AG04449 (cell line): ENCODE data around the gene STMN3.

Source experiments
- CTCF ChIA-PET: fragments of 350-600 bp; formaldehyde crosslinking; extraction: SDS; loops from one replicate; lab custom pipeline; 2021; ENCODE audit warnings: antibody characterized with exemption; lab: Yijun Ruan, JAX
- POLR2A ChIA-PET: fragments of 400-600, 350-600 bp; formaldehyde crosslinking; extraction: SDS; loops from one replicate; lab custom pipeline; 2020; ENCODE audit warnings: antibody characterized with exemption, inconsistent platforms; lab: Yijun Ruan, JAX
- DNase-seq: peaks from one replicate; pipeline ENCODE4 v3.0.0-alpha.2; 2010; ENCODE audit warnings: low read depth, low spot score
- H3K4me3 ChIP-seq: 2 replicates; pipeline ENCODE4 v1.5.1; 2011; ENCODE audit warnings: low read depth, mild to moderate bottlenecking, control low read depth, low read length
- TF ChIP-seq, protein P1 (sequence below): IDR thresholded peaks from one replicate; pipeline ENCODE4 v1.5.1; 2011; ENCODE audit warnings: mild to moderate bottlenecking, moderate library complexity, low read length, control low read depth, inconsistent platforms; ENCODE audit not compliant: insufficient read depth; ENCODE audit errors: missing control alignments

The STMN3 gene

DNA sequence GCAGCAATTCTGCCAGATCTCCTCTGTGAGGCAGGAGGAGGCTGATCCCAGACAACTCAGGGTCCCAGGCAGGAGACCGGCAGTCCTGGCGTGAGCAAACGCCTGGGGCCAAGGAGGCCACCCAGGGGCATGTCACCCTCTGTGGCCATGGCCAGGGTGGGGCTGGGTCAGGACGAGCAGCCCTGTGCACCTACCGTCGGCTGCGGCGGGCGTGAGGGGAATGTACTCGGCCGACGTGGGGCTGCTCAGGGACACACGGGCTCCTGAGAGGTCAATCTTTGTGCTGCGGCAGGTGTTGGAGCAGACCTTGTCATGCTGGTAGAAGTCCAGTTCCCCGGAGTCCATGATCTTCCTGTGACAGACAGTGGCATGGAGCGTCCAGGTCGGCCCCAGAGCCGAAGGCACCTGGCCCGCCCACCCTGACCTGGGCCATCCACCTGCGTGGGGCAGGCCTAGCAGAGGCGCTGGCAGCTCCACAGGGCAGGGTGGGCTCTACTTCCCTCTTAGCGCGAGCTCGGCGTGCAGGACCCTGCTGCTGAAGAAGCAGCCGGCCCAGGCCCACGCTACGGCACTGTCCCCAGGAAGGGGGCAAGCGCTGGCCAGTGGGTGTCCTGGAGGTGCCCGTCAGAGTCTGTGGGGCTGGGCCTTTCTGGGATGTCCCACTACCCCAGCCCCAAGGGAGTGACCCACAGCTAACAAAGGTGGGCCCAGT lies 57.7 kb downstream of the STMN3 start:
- POLR2A ChIA-PET, result no interaction called here
- TF ChIP-seq, protein P1, sequence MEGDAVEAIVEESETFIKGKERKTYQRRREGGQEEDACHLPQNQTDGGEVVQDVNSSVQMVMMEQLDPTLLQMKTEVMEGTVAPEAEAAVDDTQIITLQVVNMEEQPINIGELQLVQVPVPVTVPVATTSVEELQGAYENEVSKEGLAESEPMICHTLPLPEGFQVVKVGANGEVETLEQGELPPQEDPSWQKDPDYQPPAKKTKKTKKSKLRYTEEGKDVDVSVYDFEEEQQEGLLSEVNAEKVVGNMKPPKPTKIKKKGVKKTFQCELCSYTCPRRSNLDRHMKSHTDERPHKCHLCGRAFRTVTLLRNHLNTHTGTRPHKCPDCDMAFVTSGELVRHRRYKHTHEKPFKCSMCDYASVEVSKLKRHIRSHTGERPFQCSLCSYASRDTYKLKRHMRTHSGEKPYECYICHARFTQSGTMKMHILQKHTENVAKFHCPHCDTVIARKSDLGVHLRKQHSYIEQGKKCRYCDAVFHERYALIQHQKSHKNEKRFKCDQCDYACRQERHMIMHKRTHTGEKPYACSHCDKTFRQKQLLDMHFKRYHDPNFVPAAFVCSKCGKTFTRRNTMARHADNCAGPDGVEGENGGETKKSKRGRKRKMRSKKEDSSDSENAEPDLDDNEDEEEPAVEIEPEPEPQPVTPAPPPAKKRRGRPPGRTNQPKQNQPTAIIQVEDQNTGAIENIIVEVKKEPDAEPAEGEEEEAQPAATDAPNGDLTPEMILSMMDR, result no peak
- no peak overlapping the region for H3K4me3 ChIP-seq
- CTCF ChIA-PET, result no interaction called here
- DNase-seq, result no peak

- POLR2A ChIA-PET, result no interaction called here
- CTCF ChIA-PET, result no interaction called here
- DNase-seq, result no peak
- H3K4me3 ChIP-seq, result no peak overlapping the region
- TF ChIP-seq, protein P1, result no peak
These were observed 59.1 kb downstream of the STMN3 start for GRCh38 chr20:63594043-63594561.

- ChIA-PET CTCF (no interaction called here), POLR2A (no interaction called here)
- TF ChIP-seq, protein P1, result no peak
- no peak overlapping the region for H3K4me3 ChIP-seq
- no peak for DNase-seq
These were observed 60.6 kb downstream of the STMN3 start for GRCh38 chr20:63592661-63593060.

- ChIA-PET POLR2A (no interaction called here), CTCF (no interaction called here)
- TF ChIP-seq, protein P1, result no peak
- no peak overlapping the region for H3K4me3 ChIP-seq
- DNase-seq, result no peak
These were observed 61.4 kb downstream of the STMN3 start for GRCh38 chr20:63591786-63592355.

DNA sequence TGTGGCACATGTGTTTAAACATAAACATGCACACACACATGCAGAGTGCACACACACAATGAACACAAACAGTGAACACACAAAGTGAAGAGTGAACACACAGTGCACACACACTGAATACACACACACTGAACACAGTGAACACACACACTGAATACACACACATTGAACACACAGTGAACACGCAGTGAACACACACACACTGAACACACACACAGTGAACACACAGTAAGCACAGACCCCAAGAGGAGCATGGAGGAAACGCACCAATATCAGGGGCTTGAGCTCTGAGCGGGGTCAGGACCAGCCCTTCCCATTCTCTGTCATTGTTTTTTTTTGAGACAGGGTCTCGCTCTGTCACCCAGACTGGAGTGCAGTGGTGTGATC lies 62.1 kb downstream of the STMN3 start:
- ChIA-PET POLR2A (no interaction called here), CTCF (no interaction called here)

More for the DNA sequence above, 62.1 kb downstream of the STMN3 start:
- TF ChIP-seq, protein P1, result no peak
- H3K4me3 ChIP-seq, result no peak overlapping the region
- no peak for DNase-seq
